ENCODE results near the gene ZC2HC1C. TPM values are rescaled to one million over a fixed set of nuclear protein-coding genes. Genes with fewer than 3 reads are reported as not detected.

ZC2HC1C gene
- polyA plus RNA-seq, 2 of the 4 experiments (the other 2 are of a cell fraction): 2.7 to 3.9 TPM

DNA sequence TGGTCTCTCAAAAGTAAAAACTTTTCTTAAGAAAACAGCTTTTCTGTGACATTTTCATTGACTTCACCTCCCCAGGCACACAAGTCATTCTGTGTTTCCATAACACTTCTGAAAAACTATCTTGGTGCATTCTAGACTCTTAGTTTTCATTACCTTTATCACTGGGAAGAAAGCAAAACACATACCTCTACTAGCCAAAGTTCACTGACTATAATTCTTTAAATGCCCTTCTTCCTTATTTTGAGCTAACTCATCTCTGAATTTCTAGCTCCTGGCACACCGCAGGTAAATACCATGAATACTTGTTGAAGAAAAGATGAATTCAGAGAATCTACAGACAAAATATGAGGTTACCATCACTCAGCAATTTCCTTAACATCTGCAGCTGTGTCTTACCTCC, 39.3 kb upstream of the ZC2HC1C start:
- Histone ChIP-seq H3K4me3 (no peak overlapping the region), H3K4me2 (no peak overlapping the region), H3K27ac (no peak overlapping the region), H3K9me3 (no peaks in the 10 kb centered on the region), H3K4me1 (no peaks in the 10 kb centered on the region)
- POLR2A ChIA-PET: no interaction called here
- ATAC-seq: no peak
- no peak for FAIRE-seq
- CTCF ChIA-PET: interaction anchor here (1.0 kb wide), 1 partner anchor 16 kb away, joined by 4 read pairs; no protein-coding TSS in a partner anchor
- TF ChIP-seq RAD21 (conservative IDR thresholded peaks at IDR 0.05 in 1 of 2, IDR thresholded peaks at IDR 0.05 in 1 of 2) (no peak), NFE2L2 (conservative IDR thresholded peaks at IDR 0.05; ENCODE audit: low read length) (no peak), JUN (IDR thresholded peaks at IDR 0.05) (no peak), FOSL2 (IDR thresholded peaks at IDR 0.05) (no peak), FOSL2 (CRISPR knock-in tag; IDR thresholded peaks at IDR 0.05) (no peak), EHF (CRISPR knock-in tag; IDR thresholded peaks at IDR 0.05) (no peak), TP53 (CRISPR knock-in tag; IDR thresholded peaks at IDR 0.05) (no peak), POLR2AphosphoS2 (conservative IDR thresholded peaks at IDR 0.05; ENCODE audit: low read length) (no peak), ESRRA (IDR thresholded peaks at IDR 0.05; ENCODE audit: borderline replicate concordance, low read length) (no peak)
- TF ChIP-seq, protein P1, sequence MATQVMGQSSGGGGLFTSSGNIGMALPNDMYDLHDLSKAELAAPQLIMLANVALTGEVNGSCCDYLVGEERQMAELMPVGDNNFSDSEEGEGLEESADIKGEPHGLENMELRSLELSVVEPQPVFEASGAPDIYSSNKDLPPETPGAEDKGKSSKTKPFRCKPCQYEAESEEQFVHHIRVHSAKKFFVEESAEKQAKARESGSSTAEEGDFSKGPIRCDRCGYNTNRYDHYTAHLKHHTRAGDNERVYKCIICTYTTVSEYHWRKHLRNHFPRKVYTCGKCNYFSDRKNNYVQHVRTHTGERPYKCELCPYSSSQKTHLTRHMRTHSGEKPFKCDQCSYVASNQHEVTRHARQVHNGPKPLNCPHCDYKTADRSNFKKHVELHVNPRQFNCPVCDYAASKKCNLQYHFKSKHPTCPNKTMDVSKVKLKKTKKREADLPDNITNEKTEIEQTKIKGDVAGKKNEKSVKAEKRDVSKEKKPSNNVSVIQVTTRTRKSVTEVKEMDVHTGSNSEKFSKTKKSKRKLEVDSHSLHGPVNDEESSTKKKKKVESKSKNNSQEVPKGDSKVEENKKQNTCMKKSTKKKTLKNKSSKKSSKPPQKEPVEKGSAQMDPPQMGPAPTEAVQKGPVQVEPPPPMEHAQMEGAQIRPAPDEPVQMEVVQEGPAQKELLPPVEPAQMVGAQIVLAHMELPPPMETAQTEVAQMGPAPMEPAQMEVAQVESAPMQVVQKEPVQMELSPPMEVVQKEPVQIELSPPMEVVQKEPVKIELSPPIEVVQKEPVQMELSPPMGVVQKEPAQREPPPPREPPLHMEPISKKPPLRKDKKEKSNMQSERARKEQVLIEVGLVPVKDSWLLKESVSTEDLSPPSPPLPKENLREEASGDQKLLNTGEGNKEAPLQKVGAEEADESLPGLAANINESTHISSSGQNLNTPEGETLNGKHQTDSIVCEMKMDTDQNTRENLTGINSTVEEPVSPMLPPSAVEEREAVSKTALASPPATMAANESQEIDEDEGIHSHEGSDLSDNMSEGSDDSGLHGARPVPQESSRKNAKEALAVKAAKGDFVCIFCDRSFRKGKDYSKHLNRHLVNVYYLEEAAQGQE (IDR thresholded peaks at IDR 0.05): no peak
- TF ChIP-seq, protein P2, sequence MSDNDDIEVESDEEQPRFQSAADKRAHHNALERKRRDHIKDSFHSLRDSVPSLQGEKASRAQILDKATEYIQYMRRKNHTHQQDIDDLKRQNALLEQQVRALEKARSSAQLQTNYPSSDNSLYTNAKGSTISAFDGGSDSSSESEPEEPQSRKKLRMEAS (IDR thresholded peaks at IDR 0.05): no peak
- WGBS (ENCODE audit: missing lambda C conversion rate): 0% methylated on average over 1 of the region's 1 CpG
- DNase-seq (ENCODE audit: low read depth in 1 of 2, low spot score in 1 of 2): no peak

DNA sequence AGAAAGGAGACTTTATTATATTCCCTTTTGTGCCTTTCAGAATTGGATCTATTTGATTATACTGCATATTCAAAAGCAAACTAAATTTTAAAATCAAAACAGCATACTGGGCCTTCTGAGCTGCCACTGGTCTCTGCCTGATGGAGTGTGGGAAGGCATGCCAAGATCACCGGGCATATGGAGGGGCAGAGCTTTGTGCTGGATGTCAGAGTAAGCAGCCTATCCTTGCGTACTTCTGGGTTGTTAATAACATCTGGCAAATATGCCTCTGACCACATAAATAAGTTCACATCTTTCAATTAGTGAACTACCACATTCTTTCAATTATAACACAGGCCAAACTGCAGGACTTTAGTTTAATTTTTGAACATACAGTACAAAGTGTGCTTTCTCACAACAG, 36.5 kb upstream of the ZC2HC1C start:
- no peaks in the 10 kb centered on the region for H3K9me3 ChIP-seq
- no peak overlapping the region for H3K4me2 ChIP-seq
- H3K27ac ChIP-seq: no peak overlapping the region
- ChIA-PET POLR2A (no interaction called here), CTCF (interaction anchor here (0.9 to 1.8 kb wide), 2 partner anchors 56 to 89 kb away, joined by 3 to 5 read pairs; no protein-coding TSS in a partner anchor)
- DNase-seq (ENCODE audit: low read depth in 1 of 2, low spot score in 1 of 2) (no peak), FAIRE-seq (no peak), ATAC-seq (no peak)
- TF ChIP-seq TFCP2L1 (CRISPR knock-in tag; IDR thresholded peaks at IDR 0.05): no peak
- TF ChIP-seq ESRRA (IDR thresholded peaks at IDR 0.05; ENCODE audit: borderline replicate concordance, low read length): no peak
- no peak for TF ChIP-seq JUNB (IDR thresholded peaks at IDR 0.05)
- TF ChIP-seq, protein P2 (IDR thresholded peaks at IDR 0.05): no peak
- TF ChIP-seq SREBF2 (IDR thresholded peaks at IDR 0.05): no peak
- no peak for TF ChIP-seq HOXA7 (CRISPR knock-in tag; IDR thresholded peaks at IDR 0.05)
- TF ChIP-seq, protein P3, sequence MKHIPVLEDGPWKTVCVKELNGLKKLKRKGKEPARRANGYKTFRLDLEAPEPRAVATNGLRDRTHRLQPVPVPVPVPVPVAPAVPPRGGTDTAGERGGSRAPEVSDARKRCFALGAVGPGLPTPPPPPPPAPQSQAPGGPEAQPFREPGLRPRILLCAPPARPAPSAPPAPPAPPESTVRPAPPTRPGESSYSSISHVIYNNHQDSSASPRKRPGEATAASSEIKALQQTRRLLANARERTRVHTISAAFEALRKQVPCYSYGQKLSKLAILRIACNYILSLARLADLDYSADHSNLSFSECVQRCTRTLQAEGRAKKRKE (CRISPR knock-in tag; IDR thresholded peaks at IDR 0.05; ENCODE audit: low read depth): no peak
- no peak for TF ChIP-seq CBX2 (IDR thresholded peaks at IDR 0.05; ENCODE audit: borderline replicate concordance, low read depth)
- no peak for TF ChIP-seq NR3C1 (IDR thresholded peaks at IDR 0.05)
- TF ChIP-seq, protein P4, sequence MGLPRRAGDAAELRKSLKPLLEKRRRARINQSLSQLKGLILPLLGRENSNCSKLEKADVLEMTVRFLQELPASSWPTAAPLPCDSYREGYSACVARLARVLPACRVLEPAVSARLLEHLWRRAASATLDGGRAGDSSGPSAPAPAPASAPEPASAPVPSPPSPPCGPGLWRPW (IDR thresholded peaks at IDR 0.05): no peak
- no peak for TF ChIP-seq ZSCAN20 (CRISPR knock-in tag; IDR thresholded peaks at IDR 0.05)
- no peak for TF ChIP-seq PHF8 (IDR thresholded peaks at IDR 0.05; ENCODE audit: borderline replicate concordance, low read depth)
- no peak for TF ChIP-seq CBX8 (IDR thresholded peaks at IDR 0.05)
- no peak for TF ChIP-seq HDAC2 (IDR thresholded peaks at IDR 0.05)
- TF ChIP-seq, protein P5, sequence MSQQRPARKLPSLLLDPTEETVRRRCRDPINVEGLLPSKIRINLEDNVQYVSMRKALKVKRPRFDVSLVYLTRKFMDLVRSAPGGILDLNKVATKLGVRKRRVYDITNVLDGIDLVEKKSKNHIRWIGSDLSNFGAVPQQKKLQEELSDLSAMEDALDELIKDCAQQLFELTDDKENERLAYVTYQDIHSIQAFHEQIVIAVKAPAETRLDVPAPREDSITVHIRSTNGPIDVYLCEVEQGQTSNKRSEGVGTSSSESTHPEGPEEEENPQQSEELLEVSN (IDR thresholded peaks at IDR 0.05; ENCODE audit: borderline replicate concordance, low read depth): no peak
- TF ChIP-seq, protein P6, sequence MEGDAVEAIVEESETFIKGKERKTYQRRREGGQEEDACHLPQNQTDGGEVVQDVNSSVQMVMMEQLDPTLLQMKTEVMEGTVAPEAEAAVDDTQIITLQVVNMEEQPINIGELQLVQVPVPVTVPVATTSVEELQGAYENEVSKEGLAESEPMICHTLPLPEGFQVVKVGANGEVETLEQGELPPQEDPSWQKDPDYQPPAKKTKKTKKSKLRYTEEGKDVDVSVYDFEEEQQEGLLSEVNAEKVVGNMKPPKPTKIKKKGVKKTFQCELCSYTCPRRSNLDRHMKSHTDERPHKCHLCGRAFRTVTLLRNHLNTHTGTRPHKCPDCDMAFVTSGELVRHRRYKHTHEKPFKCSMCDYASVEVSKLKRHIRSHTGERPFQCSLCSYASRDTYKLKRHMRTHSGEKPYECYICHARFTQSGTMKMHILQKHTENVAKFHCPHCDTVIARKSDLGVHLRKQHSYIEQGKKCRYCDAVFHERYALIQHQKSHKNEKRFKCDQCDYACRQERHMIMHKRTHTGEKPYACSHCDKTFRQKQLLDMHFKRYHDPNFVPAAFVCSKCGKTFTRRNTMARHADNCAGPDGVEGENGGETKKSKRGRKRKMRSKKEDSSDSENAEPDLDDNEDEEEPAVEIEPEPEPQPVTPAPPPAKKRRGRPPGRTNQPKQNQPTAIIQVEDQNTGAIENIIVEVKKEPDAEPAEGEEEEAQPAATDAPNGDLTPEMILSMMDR (IDR thresholded peaks at IDR 0.05): no peak
- TF ChIP-seq POLR2AphosphoS2 (conservative IDR thresholded peaks at IDR 0.05; ENCODE audit: low read length): no peak
- TF ChIP-seq, protein P1 (IDR thresholded peaks at IDR 0.05): no peak
- H3K4me1 ChIP-seq: no peaks in the 10 kb centered on the region
- no peak overlapping the region for H3K4me3 ChIP-seq
- 84% methylated on average over 2 of the region's 2 CpGs for WGBS (ENCODE audit: missing lambda C conversion rate)
